ENCODE data around the gene ATP11A. TPM values are rescaled to one million over a fixed set of nuclear protein-coding genes. Genes with fewer than 3 reads are reported as not detected.

Gene ATP11A
- total and polyA plus RNA-seq, 2 donors (not counting 3 experiments of a cell fraction or from before 2014, with no cell fraction given), result 16.5 to 88.1 TPM

DNA sequence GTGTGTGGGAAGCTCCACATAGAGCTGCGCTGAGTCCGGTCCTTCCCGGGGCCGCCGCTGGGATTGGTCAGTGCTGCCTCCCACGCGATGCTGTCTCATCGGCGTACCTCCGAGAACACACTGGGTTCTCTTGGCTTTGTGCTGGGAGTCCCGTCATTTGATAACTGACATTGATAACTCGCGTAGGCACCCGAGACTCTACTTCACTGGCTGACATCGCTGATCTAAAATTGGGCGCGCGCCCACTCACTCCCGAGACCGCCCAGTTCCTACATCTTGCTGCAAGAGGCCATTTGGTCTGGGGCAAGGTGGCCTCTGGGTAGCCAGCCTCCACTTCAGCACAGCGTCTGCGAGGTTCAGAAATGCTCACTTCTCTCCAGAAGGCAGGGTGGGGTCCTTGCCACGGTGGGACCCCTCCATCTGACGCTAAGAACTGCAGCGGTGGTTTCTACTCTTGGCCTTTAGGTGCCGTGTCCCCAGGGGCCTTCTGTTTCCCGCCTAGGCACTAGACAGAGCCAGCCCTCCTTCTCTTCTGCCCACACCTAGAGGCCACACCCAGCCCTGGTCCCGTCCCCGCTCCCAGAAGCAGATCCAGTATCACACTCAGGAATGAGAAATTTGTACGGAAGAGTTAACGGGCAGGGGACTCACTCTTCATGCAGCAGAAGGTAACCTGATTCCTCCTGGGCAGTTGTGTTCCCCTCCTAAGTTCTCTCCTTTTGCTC is 40.7 kb upstream of the ATP11A start:
- CTCF ChIA-PET, result no interaction called here
- no peak for DNase-seq (ENCODE audit: low read depth, low spot score)
- H3K27ac ChIP-seq (ENCODE audit: insufficient read depth, low read depth, low read length), result no peak overlapping the region
- H4K20me1 ChIP-seq (replicated peaks; ENCODE audit: control insufficient read depth, extremely low read depth, insufficient read depth, low read length), result no peaks in the 10 kb centered on the region
- no peak overlapping the region for H3K4me3 ChIP-seq (replicated peaks in 1 of 3; ENCODE audit: insufficient read depth in 1 of 3, low read depth in 1 of 3, low read length in 3 of 3)
- BruUV-seq (replicated peaks), result no TSS peak
- H3K9me3 ChIP-seq (replicated peaks; ENCODE audit: control insufficient read depth, insufficient read depth, low read length), result no peaks in the 10 kb centered on the region
- no peak overlapping the region for H3K4me2 ChIP-seq (ENCODE audit: insufficient read depth, low read length)
- no peak for FAIRE-seq
- H3K79me2 ChIP-seq (ENCODE audit: control insufficient read depth, insufficient read depth, low read length), result no peaks in the 10 kb centered on the region
- intact Hi-C loops (cut with micrococcal nuclease), result no loop called here
- H3K36me3 ChIP-seq (ENCODE audit: control insufficient read depth in 2 of 2, extremely low read depth in 1 of 2, insufficient read depth in 2 of 2, low read length in 2 of 2), result no peaks in the 10 kb centered on the region
- H2AFZ ChIP-seq (ENCODE audit: low read depth, low read length), result no peak overlapping the region
- POLR2A ChIA-PET, result no interaction called here
- TF ChIP-seq MYC (IDR thresholded peaks at IDR 0.05; ENCODE audit: low read depth, low read length) (no peak), FOS (IDR thresholded peaks at IDR 0.05; ENCODE audit: borderline replicate concordance, insufficient read depth, low read length) (no peak), GATA2 (IDR thresholded peaks at IDR 0.05; ENCODE audit: insufficient read depth, insufficient read length, low read depth, low read length) (no peak), POLR2A (IDR thresholded peaks at IDR 0.05; ENCODE audit: low read depth, low read length) (no peak), POLR2AphosphoS5 (IDR thresholded peaks at IDR 0.05; ENCODE audit: insufficient read depth, low read depth, low read length) (no peak), JUN (IDR thresholded peaks at IDR 0.05; ENCODE audit: borderline replicate concordance, insufficient read depth, insufficient read length, low read depth) (no peak), EZH2 (IDR thresholded peaks at IDR 0.05; ENCODE audit: borderline replicate concordance, low read depth, low read length, severe bottlenecking) (no peak)
- TF ChIP-seq, protein P1, sequence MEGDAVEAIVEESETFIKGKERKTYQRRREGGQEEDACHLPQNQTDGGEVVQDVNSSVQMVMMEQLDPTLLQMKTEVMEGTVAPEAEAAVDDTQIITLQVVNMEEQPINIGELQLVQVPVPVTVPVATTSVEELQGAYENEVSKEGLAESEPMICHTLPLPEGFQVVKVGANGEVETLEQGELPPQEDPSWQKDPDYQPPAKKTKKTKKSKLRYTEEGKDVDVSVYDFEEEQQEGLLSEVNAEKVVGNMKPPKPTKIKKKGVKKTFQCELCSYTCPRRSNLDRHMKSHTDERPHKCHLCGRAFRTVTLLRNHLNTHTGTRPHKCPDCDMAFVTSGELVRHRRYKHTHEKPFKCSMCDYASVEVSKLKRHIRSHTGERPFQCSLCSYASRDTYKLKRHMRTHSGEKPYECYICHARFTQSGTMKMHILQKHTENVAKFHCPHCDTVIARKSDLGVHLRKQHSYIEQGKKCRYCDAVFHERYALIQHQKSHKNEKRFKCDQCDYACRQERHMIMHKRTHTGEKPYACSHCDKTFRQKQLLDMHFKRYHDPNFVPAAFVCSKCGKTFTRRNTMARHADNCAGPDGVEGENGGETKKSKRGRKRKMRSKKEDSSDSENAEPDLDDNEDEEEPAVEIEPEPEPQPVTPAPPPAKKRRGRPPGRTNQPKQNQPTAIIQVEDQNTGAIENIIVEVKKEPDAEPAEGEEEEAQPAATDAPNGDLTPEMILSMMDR (IDR thresholded peaks at IDR 0.05; ENCODE audit: extremely low read depth in 1 of 2, insufficient read depth in 1 of 2, low read depth in 1 of 2, low read length in 2 of 2), result no peak
- TF ChIP-seq, protein P2, sequence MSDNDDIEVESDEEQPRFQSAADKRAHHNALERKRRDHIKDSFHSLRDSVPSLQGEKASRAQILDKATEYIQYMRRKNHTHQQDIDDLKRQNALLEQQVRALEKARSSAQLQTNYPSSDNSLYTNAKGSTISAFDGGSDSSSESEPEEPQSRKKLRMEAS (IDR thresholded peaks at IDR 0.05; ENCODE audit: insufficient read depth, insufficient read length), result no peak
- no peaks in the 10 kb centered on the region for H3K9me1 ChIP-seq (replicated peaks; ENCODE audit: control insufficient read depth, extremely low read depth, insufficient read depth, low read length)
- peaks cover 2% of the 10 kb centered on the region for H3K4me1 ChIP-seq (ENCODE audit: control insufficient read depth, extremely low read depth, insufficient read depth, low read length)
- H3K27me3 ChIP-seq (ENCODE audit: control insufficient read depth in 2 of 2, insufficient read depth in 2 of 2, low read length in 2 of 2), result peaks cover 5 to 6% of the 10 kb centered on the region in 2 experiments
- dilution Hi-C loops (cut with MboI; ENCODE audit: extremely low pct_ligation_motif_present, low sequenced_read_pairs), result no loop called here
- no peak overlapping the region for H3K9ac ChIP-seq (replicated peaks; ENCODE audit: extremely low read depth, insufficient read depth, low read length)

Data from endothelial cell of umbilical vein (primary cell).